HCT116 (cell line): ENCODE results near the gene OR4X1. TPM values are rescaled to one million over a fixed set of nuclear protein-coding genes. Genes with fewer than 3 reads are reported as not detected.

Source experiments
- ATAC-seq: fragments of 200-7000 bp; cut with Tn5 transposase; 2 replicates; pipeline ENCODE4 v1.9.1; 2020; ENCODE audit warnings: mild to moderate bottlenecking, moderate library complexity
- Bru-seq: library from RNA; stranded (reverse); fragments of 400-500 nt; gene quantifications from one replicate; lab custom pipeline; 2021; lab: Mats Ljungman, UMichigan
- BruChase-seq, 2 experiments: library from RNA; stranded (reverse); fragments of 400-500 nt; gene quantifications; one replicate each; lab custom pipeline; 2021; lab: Mats Ljungman, UMichigan
- BruUV-seq: library from RNA; stranded (reverse); fragments of 400-500 nt; replicated peaks from 2 replicates; lab custom pipeline; 2021; lab: Mats Ljungman, UMichigan
- CTCF ChIA-PET: fragments of 300-600 bp; sonication (Branson Sonifier 250); formaldehyde crosslinking; loops from one replicate; lab custom pipeline; 2021; ENCODE audit warnings: antibody characterized with exemption; lab: Charles Lee
- POLR2A ChIA-PET: fragments of 300-600, 350-600 bp; sonication (Branson Sonifier 250); formaldehyde crosslinking; loops from one replicate; lab custom pipeline; 2021; ENCODE audit warnings: antibody characterized with exemption; lab: Charles Lee
- RAD21 ChIA-PET, 2 experiments: fragments of 300-600 bp; sonication (Branson Sonifier 250); formaldehyde crosslinking; loops; one replicate each; lab custom pipeline; 2023; ENCODE audit warnings: low total read pairs in 2 of 2; ENCODE audit not compliant: uncharacterized antibody in 2 of 2, unreplicated experiment in 2 of 2, low non-redundant PET in 1 of 2; lab: Charles Lee
- DNase-seq: peaks from one replicate; pipeline ENCODE4 v3.0.0-alpha.2; 2010; ENCODE audit warnings: low read depth, low spot score
- H2AFZ ChIP-seq: fragments of 200-600 bp; shearing (Covaris generic), sonication (generic); 2 replicates; pipeline ENCODE4 v1.6.1; 2017; ENCODE audit warnings: low read depth, mixed run types, mixed read lengths, antibody characterized with exemption, low read length; ENCODE audit not compliant: poor library complexity, severe bottlenecking
- H3K27ac ChIP-seq: 2 replicates; pipeline ENCODE4 v1.5.1; 2012; ENCODE audit warnings: low read depth, low read length
- H3K27me3 ChIP-seq: fragments of 200-600 bp; sonication (generic); 2 replicates; pipeline ENCODE4 v1.6.1; 2016; ENCODE audit warnings: mixed run types, low read length, mixed read lengths; ENCODE audit not compliant: insufficient read depth
- H3K36me3 ChIP-seq, 2 experiments: fragments of 200-500 bp in 1 of 2; fragments of 200-600 bp in 1 of 2; sonication (Bioruptor generic) in 1 of 2; sonication (generic) in 1 of 2; 2 replicates each; pipeline versions ENCODE4 v1.5.1 to v1.6.1; 2014 to 2016; ENCODE audit warnings: low read length in 2 of 2, inconsistent platforms in 1 of 2, mixed read lengths in 1 of 2, mixed run types in 1 of 2; ENCODE audit not compliant: insufficient read depth in 2 of 2, control insufficient read depth in 1 of 2
- H3K4me1 ChIP-seq, 2 experiments: fragments of 200-600 bp in 1 of 2; sonication (generic) in 1 of 2; 2 replicates each; pipeline versions ENCODE4 v1.5.1 to v1.6.1; 2012 to 2017; ENCODE audit warnings: low read length in 2 of 2, inconsistent platforms in 1 of 2, mild to moderate bottlenecking in 1 of 2, mixed read lengths in 1 of 2, mixed run types in 1 of 2, moderate library complexity in 1 of 2; ENCODE audit not compliant: insufficient read depth in 2 of 2, control insufficient read depth in 1 of 2
- H3K4me2 ChIP-seq: fragments of 200-600 bp; sonication (generic); 2 replicates; pipeline ENCODE4 v1.6.1; 2017; ENCODE audit warnings: mixed run types, low read length, mixed read lengths
- H3K4me3 ChIP-seq, 2 experiments: fragments of 200-600 bp in 1 of 2; sonication (generic) in 1 of 2; replicated peaks in 1 of 2; 2 replicates each; pipeline ENCODE4 v1.5.1; 2011 to 2016; ENCODE audit warnings: low read length in 2 of 2, control low read depth in 1 of 2, low read depth in 1 of 2, mild to moderate bottlenecking in 1 of 2, mixed read lengths in 1 of 2, mixed run types in 1 of 2
- H3K79me2 ChIP-seq: fragments of 200-600 bp; sonication (generic); 2 replicates; pipeline ENCODE4 v1.6.1; 2017; ENCODE audit warnings: mild to moderate bottlenecking, mixed run types, low read length, moderate library complexity, mixed read lengths; ENCODE audit not compliant: insufficient read depth
- H3K9ac ChIP-seq: fragments of 200-600 bp; sonication (generic); 2 replicates; pipeline ENCODE4 v1.6.1; 2016; ENCODE audit warnings: low read length, mixed read lengths
- H3K9me2 ChIP-seq: fragments of 200-600 bp; sonication (generic), shearing (Covaris generic); 2 replicates; pipeline ENCODE4 v1.6.1; 2017; ENCODE audit warnings: mixed run types, mild to moderate bottlenecking, moderate library complexity; ENCODE audit not compliant: insufficient read depth
- H3K9me3 ChIP-seq, 2 experiments: fragments of 200-500 bp in 1 of 2; fragments of 200-600 bp in 1 of 2; sonication (Bioruptor generic) in 1 of 2; sonication (generic) in 1 of 2; 2 replicates each; pipeline ENCODE4 v1.6.1; 2014 to 2017; ENCODE audit warnings: low read length in 2 of 2, mixed read lengths in 2 of 2, inconsistent platforms in 1 of 2, low read depth in 1 of 2, mild to moderate bottlenecking in 1 of 2, mixed run types in 1 of 2, moderate library complexity in 1 of 2; ENCODE audit not compliant: control insufficient read depth in 1 of 2, insufficient read depth in 1 of 2
- H4K20me1 ChIP-seq: fragments of 200-600 bp; sonication (generic), shearing (Covaris generic); 2 replicates; pipeline ENCODE4 v1.6.1; 2017; ENCODE audit warnings: mixed run types, mild to moderate bottlenecking, moderate library complexity; ENCODE audit not compliant: insufficient read depth
- CBX3 ChIP-seq: IDR thresholded peaks from 2 replicates; pipeline ENCODE4 v1.6.1; 2012; ENCODE audit warnings: low read depth
- CEBPB ChIP-seq: IDR thresholded peaks from 2 replicates; pipeline ENCODE4 v1.6.1; 2012; ENCODE audit warnings: low read depth
- EGR1 ChIP-seq: IDR thresholded peaks from 2 replicates; pipeline ENCODE4 v1.6.1; 2012; ENCODE audit warnings: low read depth
- EZH2 ChIP-seq: fragments of 200-600 bp; sonication (generic); IDR thresholded peaks from 2 replicates; pipeline ENCODE4 v1.6.1; 2017; ENCODE audit warnings: antibody characterized with exemption, mixed run types
- EZH2phosphoT487 ChIP-seq: fragments of 200-600 bp; IDR thresholded peaks from 2 replicates; pipeline ENCODE4 v1.6.1; 2018; ENCODE audit warnings: antibody characterized with exemption, borderline replicate concordance
- FOSL1 ChIP-seq: IDR thresholded peaks from 2 replicates; pipeline ENCODE4 v1.6.1; 2012; ENCODE audit warnings: low read depth
- JUND ChIP-seq: IDR thresholded peaks from 2 replicates; pipeline ENCODE4 v1.6.1; 2012
- POLR2A ChIP-seq: IDR thresholded peaks from 2 replicates; pipeline ENCODE4 v1.7.0; 2011; ENCODE audit warnings: borderline replicate concordance; ENCODE audit not compliant: insufficient read depth, insufficient read length; ENCODE audit errors: extremely low read depth
- POLR2AphosphoS5 ChIP-seq: IDR thresholded peaks from 2 replicates; pipeline ENCODE4 v1.6.1; 2011; ENCODE audit warnings: mild to moderate bottlenecking, low read depth, low read length, moderate library complexity
- RAD21 ChIP-seq: IDR thresholded peaks from 2 replicates; pipeline ENCODE4 v1.6.1; 2012; ENCODE audit warnings: low read depth, mild to moderate bottlenecking
- SIN3A ChIP-seq: IDR thresholded peaks from 2 replicates; pipeline ENCODE4 v1.6.1; 2012; ENCODE audit warnings: low read depth
- SP1 ChIP-seq: IDR thresholded peaks from 2 replicates; pipeline ENCODE4 v1.6.1; 2012; ENCODE audit warnings: low read depth
- TCF7L2 ChIP-seq: IDR thresholded peaks from 2 replicates; pipeline ENCODE4 v1.7.0; 2011; ENCODE audit warnings: borderline replicate concordance, inconsistent platforms; ENCODE audit not compliant: insufficient read depth, insufficient read length; ENCODE audit errors: extremely low read depth
- YY1 ChIP-seq: IDR thresholded peaks from 2 replicates; pipeline ENCODE4 v1.6.1; 2011; ENCODE audit warnings: low read length, low read depth, moderate library complexity, mild to moderate bottlenecking; ENCODE audit not compliant: insufficient replicate concordance; ENCODE audit errors: extremely low read depth
- ZFX ChIP-seq: fragments of 450-650 bp; IDR thresholded peaks from 2 replicates; pipeline ENCODE4 v1.6.1; 2017
- ZNF274 ChIP-seq: fragments of 200-500 bp; sonication (Bioruptor generic); IDR thresholded peaks from 2 replicates; pipeline ENCODE4 v1.6.1; 2014; ENCODE audit warnings: mild to moderate bottlenecking, low read depth, low read length, inconsistent platforms
- intact Hi-C: fragments of 100-400 bp; cut with micrococcal nuclease; formaldehyde crosslinking; loops from 2 replicates; pipeline ENCODE4 v1.10.0; 2022
- long read RNA-seq: library from polyadenylated mRNA; unstranded; transcript quantifications from one replicate; pipeline ENCODE4 v2.0.0, GENCODE V29; 2021; ENCODE audit not compliant: unreplicated experiment
- polyA plus RNA-seq: library from polyadenylated mRNA; unstranded; fragments of >200 nt; gene quantifications from 2 replicates; pipeline ENCODE4 v1.2.1, GENCODE V29; 2012; ENCODE audit warnings: missing spikeins
- total RNA-seq: library from RNA; stranded (reverse); gene quantifications from one replicate; pipeline ENCODE4 v1.2.1, GENCODE V29; 2021; ENCODE audit not compliant: unreplicated experiment
- TF ChIP-seq, protein P1 (sequence below): IDR thresholded peaks from 2 replicates; pipeline ENCODE4 v1.6.1; 2012
- TF ChIP-seq, protein P2 (sequence below): IDR thresholded peaks from 2 replicates; pipeline ENCODE4 v1.6.1; 2012
- TF ChIP-seq, protein P3 (sequence below), 3 experiments: fragments of 200-600 bp in 1 of 3; sonication (generic) in 1 of 3; IDR thresholded peaks in 2 of 3; conservative IDR thresholded peaks in 1 of 3; 2 replicates each; pipeline ENCODE4 v1.5.1; 2012 to 2017; ENCODE audit warnings: low read depth in 2 of 3, low read length in 2 of 3, antibody characterized with exemption in 1 of 3, borderline replicate concordance in 1 of 3, control low read depth in 1 of 3, mild to moderate bottlenecking in 1 of 3, mixed read lengths in 1 of 3, mixed run types in 1 of 3, moderate library complexity in 1 of 3; ENCODE audit not compliant: insufficient read depth in 1 of 3
- TF ChIP-seq, protein P4 (sequence below): IDR thresholded peaks from 2 replicates; pipeline ENCODE4 v1.6.1; 2012; ENCODE audit warnings: low read depth

The OR4X1 gene, protein sequence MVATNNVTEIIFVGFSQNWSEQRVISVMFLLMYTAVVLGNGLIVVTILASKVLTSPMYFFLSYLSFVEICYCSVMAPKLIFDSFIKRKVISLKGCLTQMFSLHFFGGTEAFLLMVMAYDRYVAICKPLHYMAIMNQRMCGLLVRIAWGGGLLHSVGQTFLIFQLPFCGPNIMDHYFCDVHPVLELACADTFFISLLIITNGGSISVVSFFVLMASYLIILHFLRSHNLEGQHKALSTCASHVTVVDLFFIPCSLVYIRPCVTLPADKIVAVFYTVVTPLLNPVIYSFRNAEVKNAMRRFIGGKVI
- total RNA-seq (not detected), Bru-seq, nascent RNA (not detected), BruChase-seq, experiment 1, labeled RNA remaining after a 6-hour chase (not detected), BruChase-seq, experiment 2, labeled RNA remaining after a 2-hour chase (not detected)
- polyA plus RNA-seq: not detected in 2 replicates
- long read RNA-seq: 0 reads

GRCh38 chr11:48263423-48263911 lies at the start of gene OR4X1:
OR4X1 (plus strand) TSS chr11:48263861; CDS start chr11:48263861, 0 bp downstream.
- no TSS peak for BruUV-seq
- ChIA-PET POLR2A (no interaction called here), CTCF (no interaction called here), RAD21 (no interaction called here)
- no peak within 1 kb of the TSS for H3K9ac ChIP-seq
- H3K4me3 ChIP-seq: no peak within 1 kb of the TSS
- H3K27me3 ChIP-seq: no peaks in the 10 kb centered on the region
- ATAC-seq (no peak), DNase-seq (no peak)
- H3K4me1 ChIP-seq: no peaks in the 10 kb centered on the region
- H3K79me2 ChIP-seq: no peaks in the 10 kb centered on the region
- no peak within 1 kb of the TSS for H2AFZ ChIP-seq
- H4K20me1 ChIP-seq: no peaks in the 10 kb centered on the region
- TF ChIP-seq CBX3 (no peak), TCF7L2 (no peak), EZH2phosphoT487 (no peak), FOSL1 (no peak), ZNF274 (no peak), YY1 (no peak), SP1 (no peak), ZFX (no peak), EGR1 (no peak), POLR2A (no peak), JUND (no peak), EZH2 (no peak), CEBPB (no peak), SIN3A (no peak), RAD21 (no peak), POLR2AphosphoS5 (no peak)
- TF ChIP-seq, protein P1, sequence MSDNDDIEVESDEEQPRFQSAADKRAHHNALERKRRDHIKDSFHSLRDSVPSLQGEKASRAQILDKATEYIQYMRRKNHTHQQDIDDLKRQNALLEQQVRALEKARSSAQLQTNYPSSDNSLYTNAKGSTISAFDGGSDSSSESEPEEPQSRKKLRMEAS: no peak
- TF ChIP-seq, protein P2, sequence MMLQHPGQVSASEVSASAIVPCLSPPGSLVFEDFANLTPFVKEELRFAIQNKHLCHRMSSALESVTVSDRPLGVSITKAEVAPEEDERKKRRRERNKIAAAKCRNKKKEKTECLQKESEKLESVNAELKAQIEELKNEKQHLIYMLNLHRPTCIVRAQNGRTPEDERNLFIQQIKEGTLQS: no peak
- TF ChIP-seq, protein P3, sequence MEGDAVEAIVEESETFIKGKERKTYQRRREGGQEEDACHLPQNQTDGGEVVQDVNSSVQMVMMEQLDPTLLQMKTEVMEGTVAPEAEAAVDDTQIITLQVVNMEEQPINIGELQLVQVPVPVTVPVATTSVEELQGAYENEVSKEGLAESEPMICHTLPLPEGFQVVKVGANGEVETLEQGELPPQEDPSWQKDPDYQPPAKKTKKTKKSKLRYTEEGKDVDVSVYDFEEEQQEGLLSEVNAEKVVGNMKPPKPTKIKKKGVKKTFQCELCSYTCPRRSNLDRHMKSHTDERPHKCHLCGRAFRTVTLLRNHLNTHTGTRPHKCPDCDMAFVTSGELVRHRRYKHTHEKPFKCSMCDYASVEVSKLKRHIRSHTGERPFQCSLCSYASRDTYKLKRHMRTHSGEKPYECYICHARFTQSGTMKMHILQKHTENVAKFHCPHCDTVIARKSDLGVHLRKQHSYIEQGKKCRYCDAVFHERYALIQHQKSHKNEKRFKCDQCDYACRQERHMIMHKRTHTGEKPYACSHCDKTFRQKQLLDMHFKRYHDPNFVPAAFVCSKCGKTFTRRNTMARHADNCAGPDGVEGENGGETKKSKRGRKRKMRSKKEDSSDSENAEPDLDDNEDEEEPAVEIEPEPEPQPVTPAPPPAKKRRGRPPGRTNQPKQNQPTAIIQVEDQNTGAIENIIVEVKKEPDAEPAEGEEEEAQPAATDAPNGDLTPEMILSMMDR (IDR thresholded peaks at IDR 0.05 in 2 of 3, conservative IDR thresholded peaks at IDR 0.05 in 1 of 3; ENCODE audit: borderline replicate concordance in 1 of 3, insufficient read depth in 1 of 3, low read depth in 2 of 3, low read length in 2 of 3): no peak
- TF ChIP-seq, protein P4, sequence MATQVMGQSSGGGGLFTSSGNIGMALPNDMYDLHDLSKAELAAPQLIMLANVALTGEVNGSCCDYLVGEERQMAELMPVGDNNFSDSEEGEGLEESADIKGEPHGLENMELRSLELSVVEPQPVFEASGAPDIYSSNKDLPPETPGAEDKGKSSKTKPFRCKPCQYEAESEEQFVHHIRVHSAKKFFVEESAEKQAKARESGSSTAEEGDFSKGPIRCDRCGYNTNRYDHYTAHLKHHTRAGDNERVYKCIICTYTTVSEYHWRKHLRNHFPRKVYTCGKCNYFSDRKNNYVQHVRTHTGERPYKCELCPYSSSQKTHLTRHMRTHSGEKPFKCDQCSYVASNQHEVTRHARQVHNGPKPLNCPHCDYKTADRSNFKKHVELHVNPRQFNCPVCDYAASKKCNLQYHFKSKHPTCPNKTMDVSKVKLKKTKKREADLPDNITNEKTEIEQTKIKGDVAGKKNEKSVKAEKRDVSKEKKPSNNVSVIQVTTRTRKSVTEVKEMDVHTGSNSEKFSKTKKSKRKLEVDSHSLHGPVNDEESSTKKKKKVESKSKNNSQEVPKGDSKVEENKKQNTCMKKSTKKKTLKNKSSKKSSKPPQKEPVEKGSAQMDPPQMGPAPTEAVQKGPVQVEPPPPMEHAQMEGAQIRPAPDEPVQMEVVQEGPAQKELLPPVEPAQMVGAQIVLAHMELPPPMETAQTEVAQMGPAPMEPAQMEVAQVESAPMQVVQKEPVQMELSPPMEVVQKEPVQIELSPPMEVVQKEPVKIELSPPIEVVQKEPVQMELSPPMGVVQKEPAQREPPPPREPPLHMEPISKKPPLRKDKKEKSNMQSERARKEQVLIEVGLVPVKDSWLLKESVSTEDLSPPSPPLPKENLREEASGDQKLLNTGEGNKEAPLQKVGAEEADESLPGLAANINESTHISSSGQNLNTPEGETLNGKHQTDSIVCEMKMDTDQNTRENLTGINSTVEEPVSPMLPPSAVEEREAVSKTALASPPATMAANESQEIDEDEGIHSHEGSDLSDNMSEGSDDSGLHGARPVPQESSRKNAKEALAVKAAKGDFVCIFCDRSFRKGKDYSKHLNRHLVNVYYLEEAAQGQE: no peak
- intact Hi-C loops: no loop called here
- no peaks in the 10 kb centered on the region for H3K9me2 ChIP-seq
- no peaks in the 10 kb centered on the region for H3K9me3 ChIP-seq
- H3K27ac ChIP-seq: no peak within 1 kb of the TSS
- no peaks in the 10 kb centered on the region for H3K36me3 ChIP-seq
- no peak within 1 kb of the TSS for H3K4me2 ChIP-seq
